Activated T-cell treated with anti-CD3 and anti-CD28 coated beads for 1 hour (primary cell): Measurements from ENCODE around the gene GPR135.

Source experiments
- DNase-seq: peaks from one replicate; pipeline ENCODE4 v3.0.0-alpha.2; 2020; ENCODE audit warnings: low read depth

Gene GPR135

DNA sequence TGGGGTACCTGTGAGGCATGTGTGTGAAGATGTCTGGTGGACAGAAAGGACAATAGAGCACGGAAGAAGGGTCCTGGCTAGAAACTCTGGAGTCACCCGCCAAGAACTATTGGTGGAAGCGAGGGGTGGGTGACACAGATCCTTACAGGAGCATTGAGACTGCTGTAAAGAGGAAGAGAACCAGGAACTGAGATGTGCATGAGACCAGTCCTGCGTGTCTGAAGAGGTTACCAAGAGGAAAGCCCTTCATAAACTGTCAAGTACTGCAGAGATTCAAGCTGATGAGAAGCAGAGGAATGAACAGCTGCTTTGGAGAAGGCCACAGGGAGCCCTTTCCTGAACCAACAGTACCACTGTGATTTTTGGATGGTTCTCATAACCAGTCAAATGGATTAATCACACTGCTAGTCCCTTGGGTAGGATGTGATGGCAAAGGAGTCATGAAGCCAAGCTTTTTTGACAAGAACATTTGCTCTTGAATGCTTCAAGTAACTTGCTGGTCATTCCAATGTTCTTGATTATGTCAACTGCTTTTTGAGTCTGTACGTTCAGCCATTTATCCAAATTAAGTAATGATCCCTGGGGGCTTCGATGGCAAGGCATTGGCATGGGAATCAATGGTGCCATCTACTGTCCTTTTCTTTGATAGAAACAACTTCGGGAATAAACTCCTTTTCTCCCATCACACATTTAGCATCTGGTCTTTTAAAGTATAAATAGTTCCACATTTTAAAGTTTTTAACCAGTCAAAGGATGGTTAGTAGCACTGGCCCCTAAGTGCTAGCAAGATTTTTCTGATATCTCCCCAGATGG lies 42.9 kb downstream of the GPR135 start:
- no peak for DNase-seq

DNA sequence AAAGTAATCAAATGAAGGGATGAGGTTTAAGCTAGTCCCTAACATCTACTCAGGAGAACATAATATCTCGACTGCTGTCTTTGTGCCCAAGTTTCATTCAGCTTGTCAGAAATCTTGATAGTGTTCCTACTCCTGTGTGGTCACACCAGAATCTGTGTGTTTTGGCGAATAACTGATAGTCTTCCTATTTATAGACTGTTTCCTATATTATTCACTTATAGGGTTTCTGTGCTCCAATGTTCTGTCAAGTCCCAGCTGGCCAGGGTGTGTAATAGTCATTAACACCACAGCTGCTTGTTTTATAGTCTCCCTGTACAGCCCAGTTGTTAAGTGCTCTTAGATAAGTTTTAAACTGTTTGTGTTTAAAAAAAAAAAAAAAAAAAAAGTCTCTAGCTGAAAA lies 45.9 kb downstream of the GPR135 start:
- DNase-seq, result no peak

DNA sequence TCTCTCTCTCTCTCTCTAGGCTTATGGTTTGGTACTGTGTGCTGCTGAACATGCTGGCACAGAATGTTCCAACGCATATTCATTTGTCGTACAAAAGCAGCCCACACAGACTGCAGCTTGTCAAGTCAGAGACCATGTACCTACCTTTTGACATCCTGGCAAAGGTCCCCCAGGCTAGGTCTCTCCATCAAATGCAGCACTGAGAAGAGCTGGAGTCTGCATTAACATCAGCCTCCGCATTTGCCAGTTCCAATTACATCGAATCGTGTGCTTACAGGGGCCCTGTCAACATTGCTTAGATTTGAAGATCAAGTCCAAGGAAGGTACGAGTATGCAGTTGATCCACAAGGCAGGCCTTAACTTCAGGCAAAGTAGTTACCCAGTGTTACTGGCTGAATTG lies 47.9 kb downstream of the GPR135 start:
- DNase-seq, result no peak

GRCh38 chr14:59415836-59416602 lies 49.2 kb downstream of the GPR135 start:
- no peak for DNase-seq
